Inferior parietal cortex (tissue), 1 donor: Measurements from ENCODE around the gene ZC3H7A.

Experiments
- DNase-seq: peaks from one replicate; pipeline ENCODE4 v3.0.0-alpha.2; 2016; ENCODE audit errors: extremely low spot score

Gene ZC3H7A

GRCh38 chr16:11779074-11779473, 18.0 kb downstream of the ZC3H7A start:
- DNase-seq: no peak

DNA sequence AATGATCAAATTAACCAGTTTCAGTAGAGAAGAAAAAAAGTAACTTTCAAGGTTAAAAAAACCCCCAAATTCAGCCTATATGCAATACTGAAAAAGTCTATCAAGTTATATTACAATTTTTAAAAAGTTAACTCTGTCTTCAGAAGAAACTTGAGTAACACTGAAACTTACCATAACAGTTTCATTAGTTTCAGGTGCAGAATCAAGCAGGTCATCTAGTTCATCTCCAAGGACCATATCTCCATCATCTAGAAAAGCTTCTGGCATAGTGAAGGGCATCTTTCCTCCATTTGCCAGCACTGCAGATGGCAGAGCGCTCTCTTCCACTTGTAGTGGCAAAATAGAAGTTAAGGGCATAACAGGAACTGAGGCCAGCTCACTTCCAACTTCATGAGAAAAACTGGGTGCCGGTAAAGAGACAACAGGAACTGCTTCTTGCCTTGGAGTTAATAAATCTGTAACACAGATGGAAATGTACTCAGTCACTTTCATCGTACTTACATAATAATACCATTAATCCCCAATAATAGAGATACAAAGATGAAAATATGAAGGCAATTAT, 22.9 kb downstream of the ZC3H7A start:
- no peak for DNase-seq

DNA sequence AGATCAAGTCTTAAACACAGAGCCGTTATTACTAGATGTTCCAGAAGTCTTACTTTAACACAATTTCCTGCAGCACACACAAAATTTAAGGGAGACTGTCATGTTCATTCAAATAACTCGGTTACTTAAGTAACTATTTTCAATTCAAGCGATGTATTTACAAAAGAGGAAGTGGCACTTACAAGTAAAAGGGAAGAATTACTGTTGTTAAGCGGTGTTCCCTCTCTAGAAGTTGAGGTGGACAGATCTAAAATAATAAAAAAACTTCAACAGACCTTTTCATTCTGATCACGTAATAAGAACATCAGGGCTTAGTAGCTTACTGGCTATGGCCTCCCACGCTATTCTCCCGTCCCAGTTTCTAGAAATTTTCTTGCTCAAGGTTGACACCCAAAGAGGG, 28.2 kb downstream of the ZC3H7A start:
- no peak for DNase-seq

DNA sequence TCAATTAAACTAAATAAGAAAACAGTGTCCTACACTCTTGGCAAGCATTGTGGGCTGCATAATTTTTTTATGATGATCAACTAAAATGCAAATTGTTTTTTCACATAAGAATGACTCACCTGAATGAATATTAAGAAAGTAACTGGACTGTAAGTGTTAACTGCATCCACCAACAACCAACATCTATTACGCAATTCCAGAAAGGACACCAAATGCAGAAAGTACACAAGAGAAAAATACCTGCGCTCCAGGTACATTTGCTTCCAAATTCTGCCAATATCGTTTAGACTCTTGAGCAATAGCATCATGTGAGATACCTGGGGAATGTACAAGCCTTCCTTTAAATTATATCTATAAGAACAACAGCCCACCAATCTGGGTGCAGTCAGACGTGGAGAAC, 34.6 kb downstream of the ZC3H7A start:
- no peak for DNase-seq

DNA sequence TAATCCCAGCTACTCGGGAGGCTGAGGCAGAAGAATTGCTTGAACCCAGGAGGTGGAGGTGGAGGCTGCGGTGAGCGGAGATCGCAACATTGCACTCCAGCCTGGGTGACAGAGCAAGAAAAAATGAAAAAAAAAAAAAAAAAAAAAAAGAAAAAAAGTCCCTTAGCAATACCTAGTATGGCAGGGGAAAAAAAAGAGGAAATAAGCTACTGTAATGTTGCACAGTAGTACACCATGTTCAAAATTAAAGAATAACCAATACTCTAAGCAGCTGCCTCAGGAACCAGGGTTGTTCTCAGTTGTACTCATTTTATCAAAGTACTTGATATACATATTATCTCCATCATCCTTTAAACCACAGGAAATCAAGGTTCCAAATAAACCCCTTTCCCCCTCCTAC, 37.1 kb downstream of the ZC3H7A start:
- DNase-seq: no peak

DNA sequence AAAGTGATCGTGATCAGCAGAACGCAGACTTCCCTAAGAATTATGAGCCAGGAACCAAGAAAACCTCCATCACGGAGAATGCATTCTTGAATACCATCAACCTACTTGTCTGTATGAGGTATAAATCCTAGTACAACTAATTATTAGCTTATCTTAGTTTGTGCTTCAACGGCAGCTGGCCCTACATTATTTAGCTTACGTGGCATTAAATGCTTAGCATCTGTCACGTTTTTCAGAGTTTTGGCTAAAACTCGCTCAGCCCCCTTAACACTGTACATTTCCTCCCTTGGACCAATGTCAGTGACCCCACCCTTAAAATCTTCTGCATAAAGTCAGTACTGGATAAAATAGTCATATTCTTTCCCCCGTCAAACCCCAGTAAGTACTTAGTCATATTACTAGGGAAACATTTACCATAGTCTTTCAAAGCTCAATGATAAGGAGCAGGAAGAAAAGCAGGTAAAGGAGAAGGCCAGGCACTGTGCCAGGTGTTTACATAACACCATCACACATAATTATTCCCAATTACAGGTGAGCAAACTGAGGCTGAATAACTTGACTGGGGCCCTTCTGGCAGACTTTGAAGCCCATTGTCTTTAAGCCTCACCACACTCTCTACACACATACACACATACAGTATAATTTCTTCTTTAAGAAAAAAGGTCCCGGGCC, 37.8 kb downstream of the ZC3H7A start:
- DNase-seq: no peak

GRCh38 chr16:11757671-11758545, 39.1 kb downstream of the ZC3H7A start:
- no peak for DNase-seq

DNA sequence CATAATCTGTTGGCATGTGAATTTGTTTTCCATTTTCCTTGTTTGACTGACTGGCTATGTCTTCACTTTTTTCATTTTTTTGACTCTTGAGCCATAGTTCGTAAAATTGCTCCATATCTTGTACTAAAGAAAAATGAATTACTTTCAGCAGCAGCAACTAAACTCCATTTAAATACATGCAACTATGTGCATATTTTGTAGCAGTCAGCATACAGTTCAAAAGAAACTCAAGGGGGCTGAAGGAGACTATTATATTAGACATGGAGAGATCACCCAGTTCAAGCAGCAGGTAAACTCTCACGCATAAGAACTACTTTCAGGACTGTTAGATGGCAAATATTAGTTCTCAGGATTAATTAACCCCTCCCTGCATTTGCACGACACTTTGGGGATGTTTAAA, 40.8 kb downstream of the ZC3H7A start:
- DNase-seq: no peak

GRCh38 chr16:11755022-11755760, 41.9 kb downstream of the ZC3H7A start:
- no peak for DNase-seq

- DNase-seq: no peak
These were observed 44.2 kb downstream of the ZC3H7A start for GRCh38 chr16:11752856-11753255.

GRCh38 chr16:11750056-11750455, 47.0 kb downstream of the ZC3H7A start:
- DNase-seq: no peak

DNA sequence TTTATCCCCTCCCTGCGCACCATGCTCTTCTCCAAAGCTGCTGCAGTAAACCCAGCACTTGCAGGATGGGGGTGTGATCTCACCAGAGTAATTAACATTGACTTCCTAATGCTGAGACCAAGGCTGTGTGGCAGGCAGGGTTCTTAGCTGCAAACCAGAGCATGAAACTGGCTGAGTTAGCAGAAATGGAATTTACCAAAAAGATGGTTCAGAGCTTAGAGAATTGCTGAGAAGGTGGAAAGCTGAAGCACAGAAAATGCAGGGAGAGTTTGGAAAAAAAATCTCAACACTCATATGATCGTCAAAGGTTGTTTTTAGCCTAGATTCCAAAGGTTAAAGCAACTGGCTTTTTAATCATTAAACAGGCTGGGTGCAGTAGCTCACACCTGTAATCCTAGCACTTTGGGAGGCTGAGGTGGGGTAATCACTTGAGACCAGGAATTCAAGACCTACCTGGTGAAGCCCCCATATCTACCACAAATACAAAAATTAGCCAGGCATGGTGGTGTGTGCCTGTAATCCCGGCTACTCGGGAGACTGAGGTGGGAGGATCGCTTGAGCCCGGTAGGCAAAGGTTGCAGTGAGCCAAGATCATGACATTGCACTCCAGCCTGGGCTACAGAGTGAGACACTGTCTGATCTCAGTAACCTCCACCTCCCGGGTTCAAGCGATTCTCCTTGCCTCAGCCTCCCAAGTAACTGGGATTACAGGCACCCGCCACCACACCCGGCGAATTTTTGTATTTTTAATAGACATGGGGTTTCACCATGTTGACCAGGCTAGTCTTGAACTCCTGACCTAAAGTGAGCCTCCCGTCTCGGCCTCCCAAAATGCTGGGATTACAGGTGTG, 48.4 kb downstream of the ZC3H7A start:
- no peak for DNase-seq

DNA sequence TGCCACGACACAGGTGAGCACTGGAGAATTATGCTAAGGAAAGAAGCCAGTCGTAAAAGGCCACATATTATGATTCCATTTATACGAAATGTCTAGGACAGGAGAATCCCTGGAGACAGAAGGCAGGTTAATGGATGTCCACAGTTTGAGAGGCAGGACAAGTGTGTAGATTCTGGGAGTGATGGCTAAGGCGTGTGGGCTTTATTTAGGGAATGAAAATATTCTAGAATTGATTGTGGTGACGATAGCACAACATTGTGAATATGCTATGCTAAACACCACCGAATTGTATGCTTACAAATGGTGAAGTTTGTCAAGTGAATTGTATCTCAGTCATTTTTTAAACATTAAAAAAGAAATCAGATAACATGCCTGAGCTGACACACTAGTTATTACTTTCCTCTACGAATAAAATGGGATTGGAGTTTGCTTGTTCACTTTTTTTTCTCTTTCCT, 49.1 kb downstream of the ZC3H7A start:
- no peak for DNase-seq

DNA sequence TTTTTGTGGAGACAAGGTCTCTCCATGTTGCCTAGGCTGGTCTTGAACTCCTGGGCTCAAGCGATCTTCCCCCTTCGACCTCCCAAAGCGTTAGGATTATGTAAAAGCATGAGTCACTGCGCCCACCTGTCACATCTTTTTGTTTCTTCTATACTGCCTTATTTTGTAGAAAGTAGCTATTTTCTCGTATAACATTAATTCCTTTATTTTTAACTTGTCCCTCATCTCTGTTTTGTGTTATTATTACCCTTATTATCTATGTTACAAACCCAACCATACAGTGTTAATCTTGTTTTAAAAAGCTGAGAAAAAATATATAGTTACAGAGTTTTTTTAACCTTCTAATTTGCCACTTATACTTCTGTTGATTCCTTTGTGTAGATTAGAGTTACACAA, 53.0 kb downstream of the ZC3H7A start:
- no peak for DNase-seq

- no peak for DNase-seq
These were observed 53.6 kb downstream of the ZC3H7A start for GRCh38 chr16:11743308-11744074.

GRCh38 chr16:11742536-11743307, 54.3 kb downstream of the ZC3H7A start, which contains the start of gene TXNDC11:
TXNDC11 (minus strand) TSS chr16:11742857; CDS start chr16:11742730, 127 bp downstream.
- peak; percentile 96 for DNase-seq

DNA sequence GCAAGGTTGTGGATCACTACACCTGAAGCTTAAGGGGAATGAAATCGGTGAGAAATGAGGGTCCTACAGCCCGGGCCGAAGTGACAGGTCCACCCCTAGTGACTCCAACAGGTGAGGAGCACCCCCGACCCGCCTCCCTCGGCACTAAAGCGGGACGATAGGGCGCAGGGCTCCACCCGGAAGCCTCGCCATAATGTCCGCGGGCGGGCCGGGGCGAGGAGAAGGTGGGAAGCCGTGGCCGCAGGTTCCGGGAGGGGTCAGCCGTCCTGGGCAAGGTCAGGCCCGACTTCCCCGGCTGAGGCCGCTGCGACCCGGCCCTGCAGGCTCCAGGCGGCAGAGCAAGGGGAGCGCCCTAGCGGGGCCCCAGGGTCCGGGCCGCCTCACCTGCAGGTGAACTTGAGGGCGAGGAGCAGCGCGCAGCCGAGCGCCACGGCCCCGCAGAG, 54.9 kb downstream of the ZC3H7A start:
- no peak for DNase-seq

- DNase-seq: no peak
These were observed 56.5 kb downstream of the ZC3H7A start for GRCh38 chr16:11740567-11740966.

- DNase-seq: no peak
These were observed 58.1 kb downstream of the ZC3H7A start for GRCh38 chr16:11738742-11739544.
